Hepatocyte (in vitro differentiated cells): ENCODE data around the gene SLC29A3. TPM values are rescaled to one million over a fixed set of nuclear protein-coding genes. Genes with fewer than 3 reads are reported as not detected.

ENCODE experiments used
- DNase-seq: peaks from one replicate; pipeline ENCODE4 v3.0.0-alpha.2; 2016; ENCODE audit warnings: low spot score
- H2AFZ ChIP-seq: fragments of 200-600 bp; sonication (generic); 2 replicates; pipeline ENCODE4 v1.6.0; 2016; ENCODE audit warnings: antibody characterized with exemption, mild to moderate bottlenecking
- H3K27ac ChIP-seq: fragments of 200-600 bp; sonication (generic); 2 replicates; pipeline ENCODE4 v1.5.1; 2016; ENCODE audit warnings: mild to moderate bottlenecking
- H3K27me3 ChIP-seq: fragments of 200-600 bp; sonication (generic); 2 replicates; pipeline ENCODE4 v1.6.1; 2016
- H3K36me3 ChIP-seq: fragments of 200-600 bp; sonication (generic); replicated peaks from 2 replicates; pipeline ENCODE4 v1.5.1; 2016; ENCODE audit warnings: low read depth; ENCODE audit not compliant: insufficient read depth
- H3K4me1 ChIP-seq: fragments of 200-600 bp; sonication (generic); 2 replicates; pipeline ENCODE4 v1.5.1; 2016; ENCODE audit warnings: mild to moderate bottlenecking, moderate library complexity; ENCODE audit not compliant: insufficient read depth
- H3K4me2 ChIP-seq: fragments of 200-600 bp; sonication (generic); 2 replicates; pipeline ENCODE4 v1.6.0; 2016
- H3K4me3 ChIP-seq: fragments of 200-600 bp; sonication (generic); 2 replicates; pipeline ENCODE4 v1.5.1; 2016; ENCODE audit warnings: mild to moderate bottlenecking
- H3K79me2 ChIP-seq: fragments of 200-600 bp; sonication (generic); 2 replicates; pipeline ENCODE4 v1.6.0; 2017; ENCODE audit warnings: mild to moderate bottlenecking
- H3K9me2 ChIP-seq: fragments of 200-600 bp; sonication (generic); replicated peaks from 2 replicates; pipeline ENCODE4 v1.6.0; 2017; ENCODE audit warnings: mild to moderate bottlenecking; ENCODE audit not compliant: insufficient read depth
- H3K9me3 ChIP-seq: fragments of 200-600 bp; sonication (generic); 2 replicates; pipeline ENCODE4 v1.5.1; 2016; ENCODE audit warnings: low read depth, mild to moderate bottlenecking
- H4K20me1 ChIP-seq: fragments of 200-600 bp; sonication (generic); 2 replicates; pipeline ENCODE4 v1.6.0; 2016; ENCODE audit warnings: mild to moderate bottlenecking; ENCODE audit not compliant: insufficient read depth, poor library complexity, severe bottlenecking
- EZH2 ChIP-seq: fragments of 200-600 bp; sonication (generic); IDR thresholded peaks from 2 replicates; pipeline ENCODE4 v1.6.1; 2016; ENCODE audit warnings: antibody characterized with exemption, mild to moderate bottlenecking, borderline replicate concordance
- EZH2phosphoT487 ChIP-seq: fragments of 200-600 bp; sonication (generic); IDR thresholded peaks from one replicate; pipeline ENCODE4 v1.6.1; 2018; ENCODE audit warnings: antibody characterized with exemption, mild to moderate bottlenecking, low read depth, moderate library complexity; ENCODE audit not compliant: unreplicated experiment, severe bottlenecking
- WGBS: methylation state at CpG from one replicate; pipeline ENCODE4 v1.1.6; 2016; ENCODE audit warnings: low lambda C conversion rate; ENCODE audit errors: missing lambda C conversion rate; 5-methylcytosine and 5-hydroxymethylcytosine counted together
- polyA plus RNA-seq: library from polyadenylated mRNA; unstranded; fragments of >200 nt; fragmentation: Nextera tagmentation; extraction: Ambion mirVana; gene quantifications from 2 replicates; pipeline ENCODE4 v1.2.1, GENCODE V29; 2016
- total RNA-seq: library from RNA; depleted of rRNA; stranded (reverse); fragments of >200 nt; gene quantifications from 2 replicates; pipeline ENCODE4 v1.2.3, GENCODE V29; 2014
- TF ChIP-seq, protein P1 (sequence below): fragments of 200-600 bp; sonication (generic); IDR thresholded peaks from 2 replicates; pipeline ENCODE4 v1.5.1; 2016; ENCODE audit warnings: antibody characterized with exemption, mild to moderate bottlenecking; ENCODE audit not compliant: poor library complexity

The SLC29A3 gene
- total and polyA plus RNA-seq, 2 experiments from 2014 or later, result 8.4 to 12.0 TPM

DNA sequence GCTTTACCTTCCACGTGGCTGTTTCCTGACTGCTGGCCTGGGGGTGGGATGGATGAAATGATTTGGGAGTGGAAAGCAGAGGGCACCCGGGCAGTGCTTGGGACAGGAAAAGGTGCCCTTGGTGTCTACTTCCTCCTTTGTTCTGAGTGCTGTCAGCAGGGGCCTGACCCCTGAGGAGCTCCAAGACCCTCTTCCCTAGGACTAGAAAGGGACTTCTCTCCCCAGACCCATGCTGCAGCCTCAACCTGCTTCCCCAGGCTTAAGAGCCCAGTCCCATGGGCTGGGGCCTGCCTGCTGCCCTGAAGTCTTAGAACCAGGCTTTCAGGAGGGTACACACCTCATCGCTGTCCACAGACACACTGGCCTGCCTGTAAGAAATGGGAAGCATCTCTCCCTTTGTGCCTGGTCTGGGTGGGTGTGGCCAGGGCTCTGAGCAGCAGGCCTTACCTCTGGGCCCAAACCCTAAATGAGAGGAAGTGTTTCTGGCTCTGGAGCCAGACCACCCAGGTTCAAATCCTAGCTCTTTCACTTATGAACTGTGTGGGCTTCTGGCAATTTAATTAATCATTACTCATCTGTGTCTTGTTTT lies 90.6 kb downstream of the SLC29A3 start:
- TF ChIP-seq, protein P1, sequence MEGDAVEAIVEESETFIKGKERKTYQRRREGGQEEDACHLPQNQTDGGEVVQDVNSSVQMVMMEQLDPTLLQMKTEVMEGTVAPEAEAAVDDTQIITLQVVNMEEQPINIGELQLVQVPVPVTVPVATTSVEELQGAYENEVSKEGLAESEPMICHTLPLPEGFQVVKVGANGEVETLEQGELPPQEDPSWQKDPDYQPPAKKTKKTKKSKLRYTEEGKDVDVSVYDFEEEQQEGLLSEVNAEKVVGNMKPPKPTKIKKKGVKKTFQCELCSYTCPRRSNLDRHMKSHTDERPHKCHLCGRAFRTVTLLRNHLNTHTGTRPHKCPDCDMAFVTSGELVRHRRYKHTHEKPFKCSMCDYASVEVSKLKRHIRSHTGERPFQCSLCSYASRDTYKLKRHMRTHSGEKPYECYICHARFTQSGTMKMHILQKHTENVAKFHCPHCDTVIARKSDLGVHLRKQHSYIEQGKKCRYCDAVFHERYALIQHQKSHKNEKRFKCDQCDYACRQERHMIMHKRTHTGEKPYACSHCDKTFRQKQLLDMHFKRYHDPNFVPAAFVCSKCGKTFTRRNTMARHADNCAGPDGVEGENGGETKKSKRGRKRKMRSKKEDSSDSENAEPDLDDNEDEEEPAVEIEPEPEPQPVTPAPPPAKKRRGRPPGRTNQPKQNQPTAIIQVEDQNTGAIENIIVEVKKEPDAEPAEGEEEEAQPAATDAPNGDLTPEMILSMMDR, result no peak
- TF ChIP-seq EZH2phosphoT487 (no peak), EZH2 (no peak)
- Histone ChIP-seq H3K27ac (no peak overlapping the region), H3K36me3 (no peaks in the 10 kb centered on the region), H3K4me3 (no peak overlapping the region), H3K9me2 (no peaks in the 10 kb centered on the region), H3K27me3 (peaks cover 9% of the 10 kb centered on the region), H4K20me1 (no peaks in the 10 kb centered on the region), H3K9me3 (no peaks in the 10 kb centered on the region), H3K4me2 (no peak overlapping the region), H2AFZ (no peak overlapping the region), H3K79me2 (no peaks in the 10 kb centered on the region), H3K4me1 (no peaks in the 10 kb centered on the region)
- no peak for DNase-seq
- 67% methylated on average over 3 of the region's 3 CpGs for WGBS

Other genes starting within 250 kb of the SLC29A3 start
- 12.4 and 15.5 TPM in 2 replicates for gene UNC5B, start 106.7 kb upstream of the SLC29A3 start, total RNA-seq
- gene UNC5B, start 106.7 kb upstream of the SLC29A3 start, polyA plus RNA-seq, result 10.9 and 12.7 TPM in 2 replicates
- 0.30 and 0.56 TPM in 2 replicates for gene CDH23, start 77.7 kb downstream of the SLC29A3 start, total RNA-seq
- gene CDH23, start 77.7 kb downstream of the SLC29A3 start, polyA plus RNA-seq, result 0.66 and 1.5 TPM in 2 replicates